Keratinocyte (primary cell): ENCODE results near the gene MBTPS2. TPM values are rescaled to one million over a fixed set of nuclear protein-coding genes. Genes with fewer than 3 reads are reported as not detected.
"Not testable (repeated sequence)": the region's sequence is repeated elsewhere in the genome, so short reads cannot be mapped to it uniquely, and the experiment has no call there.

Experiments used
- DNase-seq: peaks from one replicate; pipeline ENCODE4 v3.0.0-alpha.2; 2011; ENCODE audit warnings: low read depth, missing footprints, low spot score
- FAIRE-seq: peaks from 2 replicates; lab custom pipeline; 2011; peaks lifted over from hg19 to GRCh38; lab: Jason Lieb, UNC
- H2AFZ ChIP-seq: 2 replicates; pipeline ENCODE4 v1.6.0; 2012; ENCODE audit warnings: low read length, control low read depth, inconsistent platforms; ENCODE audit not compliant: control insufficient read depth
- H3K27ac ChIP-seq: 2 replicates; pipeline ENCODE4 v1.5.1; 2011; ENCODE audit warnings: low read length; ENCODE audit not compliant: control insufficient read depth, insufficient read depth
- H3K27me3 ChIP-seq: 3 replicates; pipeline ENCODE4 v1.6.0; 2011; ENCODE audit warnings: low read length; ENCODE audit not compliant: control insufficient read depth, insufficient read depth; ENCODE audit errors: extremely low read depth
- H3K36me3 ChIP-seq, 2 experiments: 2 replicates in 1 of 2; 3 replicates in 1 of 2; pipeline ENCODE4 v1.5.1; 2011; ENCODE audit warnings: low read length in 2 of 2, mild to moderate bottlenecking in 1 of 2; ENCODE audit not compliant: control insufficient read depth in 2 of 2, insufficient read depth in 2 of 2; ENCODE audit errors: extremely low read depth in 1 of 2
- H3K4me1 ChIP-seq: 3 replicates; pipeline ENCODE4 v1.5.1; 2011; ENCODE audit warnings: low read length; ENCODE audit not compliant: control insufficient read depth, insufficient read depth; ENCODE audit errors: extremely low read depth
- H3K4me2 ChIP-seq: 3 replicates; pipeline ENCODE4 v1.6.0; 2011; ENCODE audit warnings: low read depth, low read length; ENCODE audit not compliant: control insufficient read depth, insufficient read depth; ENCODE audit errors: extremely low read depth
- H3K4me3 ChIP-seq, 3 experiments: fragments of 200-600 bp in 1 of 3; sonication (generic) in 1 of 3; 2 replicates in 2 of 3; 3 replicates in 1 of 3; pipeline ENCODE4 v1.5.1; 2011 to 2016; ENCODE audit warnings: low read length in 3 of 3, mild to moderate bottlenecking in 3 of 3, control low read depth in 2 of 3, inconsistent platforms in 1 of 3, low read depth in 1 of 3, mixed read lengths in 1 of 3, mixed run types in 1 of 3, moderate library complexity in 1 of 3; ENCODE audit not compliant: control insufficient read depth in 2 of 3, insufficient read depth in 2 of 3; ENCODE audit errors: extremely low read depth in 1 of 3
- H3K79me2 ChIP-seq: 2 replicates; pipeline ENCODE4 v1.6.0; 2012; ENCODE audit warnings: low read length; ENCODE audit not compliant: control insufficient read depth, insufficient read depth
- H3K9ac ChIP-seq: 3 replicates; pipeline ENCODE4 v1.6.0; 2011; ENCODE audit warnings: low read length; ENCODE audit not compliant: control insufficient read depth, insufficient read depth; ENCODE audit errors: extremely low read depth
- H3K9me1 ChIP-seq: 3 replicates; pipeline ENCODE4 v1.6.0; 2011; ENCODE audit warnings: low read length; ENCODE audit not compliant: control insufficient read depth, insufficient read depth; ENCODE audit errors: extremely low read depth
- H3K9me3 ChIP-seq: 2 replicates; pipeline ENCODE4 v1.5.1; 2012; ENCODE audit warnings: low read depth, low read length; ENCODE audit not compliant: control insufficient read depth
- H4K20me1 ChIP-seq: 3 replicates; pipeline ENCODE4 v1.6.0; 2011; ENCODE audit warnings: low read length; ENCODE audit not compliant: control insufficient read depth, insufficient read depth; ENCODE audit errors: extremely low read depth
- CTCF ChIP-seq, 3 experiments: IDR thresholded peaks in 1 of 3; conservative IDR thresholded peaks in 1 of 3; optimal IDR thresholded peaks in 1 of 3; 2 replicates in 2 of 3; 3 replicates in 1 of 3; pipeline versions ENCODE3 to v1.5.1; 2011; ENCODE audit warnings: low read length in 3 of 3, mild to moderate bottlenecking in 3 of 3, moderate library complexity in 2 of 3, control low read depth in 1 of 3, inconsistent platforms in 1 of 3; ENCODE audit not compliant: insufficient read depth in 2 of 3; ENCODE audit errors: extremely low read depth in 1 of 3
- EZH2 ChIP-seq: IDR thresholded peaks from one replicate; pipeline ENCODE4 v1.6.1; 2012; ENCODE audit warnings: inconsistent platforms, mild to moderate bottlenecking, low read length, moderate library complexity
- dilution Hi-C: fragments of 300-500 bp; cut with MboI; formaldehyde crosslinking; loops from one replicate; pipeline ENCODE4 v1.7.0; 2020; ENCODE audit warnings: low sequenced_read_pairs; ENCODE audit not compliant: extremely low pct_ligation_motif_present
- polyA plus RNA-seq, 5 experiments: library from polyadenylated mRNA; depleted of rRNA in 3 of 5; stranded (reverse) in 3 of 5; stranded (forward) in 1 of 5; unstranded in 1 of 5; fragments of >200 nt; gene quantifications; 1 replicate in 1 of 5; 2 replicates in 3 of 5; 3 replicates in 1 of 5; pipeline versions ENCODE4 v1.2.1 to v1.2.3, GENCODE V29; 2011 to 2012; ENCODE audit warnings: missing spikeins in 2 of 5, low read depth in 1 of 5, low replicate concordance in 1 of 5

The MBTPS2 gene
- polyA plus RNA-seq, 1 donor (not counting 4 experiments of a cell fraction or from before 2014, with no cell fraction given), result 15.7 TPM

- Histone ChIP-seq H3K27ac (no peak overlapping the region), H3K9me1 (no peaks in the 10 kb centered on the region), H3K27me3 (no peaks in the 10 kb centered on the region), H3K4me2 (no peak overlapping the region), H3K9me3 (no peaks in the 10 kb centered on the region), H3K9ac (no peak overlapping the region), H2AFZ (no peak overlapping the region), H3K36me3 (no peaks in the 10 kb centered on the region), H4K20me1 (no peaks in the 10 kb centered on the region), H3K4me3 (no peak overlapping the region), H3K79me2 (no peaks in the 10 kb centered on the region), H3K4me1 (no peaks in the 10 kb centered on the region)
- no peak for FAIRE-seq
- no peak for DNase-seq
- dilution Hi-C loops, result no loop called here
- TF ChIP-seq EZH2, result no peak
- no peak for TF ChIP-seq CTCF (optimal IDR thresholded peaks at IDR 0.05 in 1 of 3, IDR thresholded peaks at IDR 0.05 in 1 of 3, conservative IDR thresholded peaks at IDR 0.05 in 1 of 3; ENCODE audit: extremely low read depth in 1 of 3, insufficient read depth in 2 of 3, low read length in 3 of 3)
Measured at GRCh38 chrX:21816136-21816535, 23.3 kb upstream of the MBTPS2 start.

GRCh38 chrX:21820170-21820569 lies 19.2 kb upstream of the MBTPS2 start:
- H3K4me2 ChIP-seq, dilution Hi-C loops, H4K20me1 ChIP-seq, H3K79me2 ChIP-seq, H3K4me1 ChIP-seq, H3K27me3 ChIP-seq, H2AFZ ChIP-seq, H3K9me1 ChIP-seq, H3K9me3 ChIP-seq, DNase-seq, FAIRE-seq, H3K9ac ChIP-seq, H3K27ac ChIP-seq, H3K36me3 ChIP-seq, H3K4me3 ChIP-seq: not testable (repeated sequence)

GRCh38 chrX:21821875-21822274 lies 17.5 kb upstream of the MBTPS2 start:
- dilution Hi-C loops, result no loop called here
- Histone ChIP-seq H3K27me3 (no peaks in the 10 kb centered on the region), H3K9ac (no peak overlapping the region), H3K4me3 (no peak overlapping the region), H3K79me2 (no peaks in the 10 kb centered on the region), H3K9me3 (no peaks in the 10 kb centered on the region), H4K20me1 (no peaks in the 10 kb centered on the region), H3K36me3 (no peaks in the 10 kb centered on the region), H3K4me1 (no peaks in the 10 kb centered on the region), H3K9me1 (no peaks in the 10 kb centered on the region), H3K4me2 (no peak overlapping the region), H3K27ac (no peak overlapping the region), H2AFZ (no peak overlapping the region)
- no peak for TF ChIP-seq CTCF (optimal IDR thresholded peaks at IDR 0.05 in 1 of 3, IDR thresholded peaks at IDR 0.05 in 1 of 3, conservative IDR thresholded peaks at IDR 0.05 in 1 of 3; ENCODE audit: extremely low read depth in 1 of 3, insufficient read depth in 2 of 3, low read length in 3 of 3)
- TF ChIP-seq EZH2, result no peak
- DNase-seq (no peak), FAIRE-seq (no peak)
